Panc1 (cell line): ENCODE measurements around the gene NCAPG. TPM values are rescaled to one million over a fixed set of nuclear protein-coding genes. Genes with fewer than 3 reads are reported as not detected.

Experiments used
- ATAC-seq: fragments of 200-7000 bp; cut with Tn5 transposase; 2 replicates; pipeline ENCODE4 v1.9.1; 2020; ENCODE audit warnings: mild to moderate bottlenecking, moderate library complexity
- BruUV-seq: library from RNA; stranded (reverse); fragments of 400-500 nt; replicated peaks from 2 replicates; lab custom pipeline; 2021; lab: Mats Ljungman, UMichigan
- CTCF ChIA-PET: fragments of 300-600 bp; sonication (Branson Sonifier 250); formaldehyde crosslinking; loops from one replicate; lab custom pipeline; 2022; ENCODE audit warnings: antibody characterized with exemption; lab: Charles Lee
- POLR2A ChIA-PET: fragments of 300-600 bp; sonication (Branson Sonifier 250); formaldehyde crosslinking; loops from one replicate; lab custom pipeline; 2022; ENCODE audit warnings: antibody characterized with exemption; lab: Charles Lee
- DNase-seq: peaks from one replicate; pipeline ENCODE4 v3.0.0-alpha.2; 2010; ENCODE audit warnings: low read depth, low spot score
- H3K27ac ChIP-seq: 2 replicates; pipeline ENCODE4 v1.5.1; 2011; ENCODE audit warnings: mild to moderate bottlenecking, low read length, inconsistent platforms
- H3K27me3 ChIP-seq: fragments of 200-500 bp; sonication (Bioruptor generic); 2 replicates; pipeline ENCODE4 v1.6.0; 2014; ENCODE audit warnings: low read length, inconsistent platforms; ENCODE audit not compliant: control insufficient read depth, insufficient read depth
- H3K36me3 ChIP-seq: fragments of 200-500 bp; sonication (Bioruptor generic); 2 replicates; pipeline ENCODE4 v1.5.1; 2014; ENCODE audit warnings: inconsistent platforms, mild to moderate bottlenecking, low read length, moderate library complexity; ENCODE audit not compliant: control insufficient read depth, insufficient read depth
- H3K4me1 ChIP-seq: 2 replicates; pipeline ENCODE4 v1.5.1; 2011; ENCODE audit warnings: inconsistent platforms, mild to moderate bottlenecking, low read length, moderate library complexity; ENCODE audit not compliant: control insufficient read depth, insufficient read depth
- H3K4me3 ChIP-seq, 2 experiments: 2 replicates each; pipeline ENCODE4 v1.5.1; 2011 to 2012; ENCODE audit warnings: low read depth in 2 of 2, low read length in 2 of 2, mild to moderate bottlenecking in 2 of 2, inconsistent platforms in 1 of 2, moderate library complexity in 1 of 2
- H3K9me3 ChIP-seq: fragments of 200-500 bp; sonication (Bioruptor generic); 2 replicates; pipeline ENCODE4 v1.5.1; 2014; ENCODE audit warnings: low read depth, mild to moderate bottlenecking, inconsistent platforms, low read length, moderate library complexity; ENCODE audit not compliant: control insufficient read depth, insufficient read depth
- CTCF ChIP-seq: fragments of 450-650 bp; IDR thresholded peaks from 2 replicates; pipeline ENCODE4 v1.5.1; 2017; ENCODE audit warnings: mild to moderate bottlenecking
- POLR2AphosphoS5 ChIP-seq: IDR thresholded peaks from 2 replicates; pipeline ENCODE4 v1.6.1; 2012; ENCODE audit warnings: mild to moderate bottlenecking, low read depth, low read length, moderate library complexity
- REST ChIP-seq, 2 experiments: IDR thresholded peaks; 2 replicates each; pipeline ENCODE4 v1.6.1; 2011 to 2012; ENCODE audit warnings: low read depth in 2 of 2, control low read depth in 1 of 2, low read length in 1 of 2, mild to moderate bottlenecking in 1 of 2, moderate library complexity in 1 of 2; ENCODE audit not compliant: insufficient read depth in 1 of 2
- SIN3A ChIP-seq: IDR thresholded peaks from 2 replicates; pipeline ENCODE4 v1.6.1; 2012; ENCODE audit warnings: low read depth, mild to moderate bottlenecking, low read length, moderate library complexity, borderline replicate concordance; ENCODE audit not compliant: insufficient read depth
- TCF7L2 ChIP-seq: IDR thresholded peaks from 2 replicates; pipeline ENCODE4 v1.6.1; 2011; ENCODE audit warnings: mild to moderate bottlenecking, low read depth, low read length, inconsistent platforms
- in situ Hi-C: cut with HindIII; loops from 2 replicates; pipeline ENCODE4 v1.10.0; 2016; ENCODE audit warnings: low sequenced_read_pairs, low pct_unique_long_range_greater_than_20kb
- intact Hi-C: fragments of 100-400 bp; cut with micrococcal nuclease; formaldehyde crosslinking; loops from one replicate; pipeline ENCODE4 v1.10.0; 2022; ENCODE audit not compliant: unreplicated experiment
- total RNA-seq: library from RNA; stranded (reverse); gene quantifications from one replicate; pipeline ENCODE4 v1.2.1, GENCODE V29; 2021; ENCODE audit not compliant: unreplicated experiment

The NCAPG gene
- total RNA-seq, 1 experiment from 2014 or later, result 31.0 TPM

GRCh38 chr4:17778431-17778830 is 32.3 kb upstream of the NCAPG start:
- H3K27me3 ChIP-seq, result peaks cover 6% of the 10 kb centered on the region
- no peaks in the 10 kb centered on the region for H3K36me3 ChIP-seq
- no peaks in the 10 kb centered on the region for H3K4me1 ChIP-seq
- ChIA-PET CTCF (no interaction called here), POLR2A (no interaction called here)
- DNase-seq, result no peak
- TF ChIP-seq POLR2AphosphoS5 (no peak), SIN3A (no peak), REST (IDR thresholded peaks at IDR 0.05; ENCODE audit: insufficient read depth in 1 of 2, low read depth in 2 of 2, low read length in 1 of 2) (no peak), TCF7L2 (no peak), CTCF (no peak)
- H3K9me3 ChIP-seq, result no peaks in the 10 kb centered on the region
- no TSS peak for BruUV-seq
- no peak overlapping the region for H3K4me3 ChIP-seq
- intact Hi-C loops (no loop called here), in situ Hi-C loops (no loop called here)
- H3K27ac ChIP-seq, result no peak overlapping the region
- ATAC-seq, result no peak

GRCh38 chr4:17780501-17781299 is 30.1 kb upstream of the NCAPG start:
- H3K4me1 ChIP-seq, result no peaks in the 10 kb centered on the region
- no peak overlapping the region for H3K27ac ChIP-seq
- ATAC-seq, result peak; percentile 69
- ChIA-PET POLR2A (no interaction called here), CTCF (no interaction called here)
- no TSS peak for BruUV-seq
- peaks cover 6% of the 10 kb centered on the region for H3K27me3 ChIP-seq
- peak overlapping the region; percentile 28 to 43 for H3K4me3 ChIP-seq
- H3K9me3 ChIP-seq, result no peaks in the 10 kb centered on the region
- TF ChIP-seq REST (IDR thresholded peaks at IDR 0.05; ENCODE audit: insufficient read depth in 1 of 2, low read depth in 2 of 2, low read length in 1 of 2) (no peak), TCF7L2 (no peak), POLR2AphosphoS5 (no peak)
- in situ Hi-C loops, result no loop called here
- intact Hi-C loops, result no loop called here
- no peak for DNase-seq
- no peaks in the 10 kb centered on the region for H3K36me3 ChIP-seq
